Muscle of arm (tissue), 12 donors: ENCODE data around the gene ANO2. TPM values are rescaled to one million over a fixed set of nuclear protein-coding genes. Genes with fewer than 3 reads are reported as not detected.
"Not testable (repeated sequence)": the region's sequence is repeated elsewhere in the genome, so short reads cannot be mapped to it uniquely, and the experiment has no call there.

Experiments used
- DNase-seq: peaks from one replicate; pipeline ENCODE4 v3.0.0-alpha.2; 2013
- polyA plus RNA-seq, 12 donors: library from polyadenylated mRNA; unstranded; fragments of 120-200 nt; gene quantifications; one replicate each; pipeline ENCODE4 v1.2.1, GENCODE V29; 2013; ENCODE audit not compliant: insufficient read length in 12 of 12

The ANO2 gene
- polyA plus RNA-seq, 12 donors = 2.6 to 5.3 (median 4.5) TPM; not detected in 2

- not testable (repeated sequence) for DNase-seq
These were observed 57.2 kb downstream of the ANO2 start for GRCh38 chr12:5887819-5888218.

- DNase-seq = peak; percentile 65
These were observed 60.2 kb downstream of the ANO2 start for GRCh38 chr12:5884866-5885265.

GRCh38 chr12:5884285-5884684 lies 60.8 kb downstream of the ANO2 start:
- no peak for DNase-seq

GRCh38 chr12:5882511-5883190 lies 62.4 kb downstream of the ANO2 start:
- no peak for DNase-seq

GRCh38 chr12:5881666-5882065 lies 63.4 kb downstream of the ANO2 start:
- no peak for DNase-seq

- DNase-seq = no peak
These were observed 63.9 kb downstream of the ANO2 start for GRCh38 chr12:5881101-5881606.

- no peak for DNase-seq
These were observed 69.2 kb downstream of the ANO2 start for GRCh38 chr12:5875851-5876250.

GRCh38 chr12:5874514-5874913 lies 70.5 kb downstream of the ANO2 start:
- DNase-seq = no peak

GRCh38 chr12:5873281-5873919 lies 71.7 kb downstream of the ANO2 start:
- DNase-seq = peak; percentile 61

- peak; percentile 18 for DNase-seq
These were observed 72.3 kb downstream of the ANO2 start for GRCh38 chr12:5872745-5873144.

- no peak for DNase-seq
These were observed 73.3 kb downstream of the ANO2 start for GRCh38 chr12:5871741-5872140.

GRCh38 chr12:5870183-5870582 lies 74.9 kb downstream of the ANO2 start:
- no peak for DNase-seq

- DNase-seq = peak; percentile 31
These were observed 76.3 kb downstream of the ANO2 start for GRCh38 chr12:5868625-5869295.

- DNase-seq = no peak
These were observed 79.7 kb downstream of the ANO2 start for GRCh38 chr12:5865397-5865796.

GRCh38 chr12:5864972-5865371 lies 80.1 kb downstream of the ANO2 start:
- no peak for DNase-seq

GRCh38 chr12:5864301-5864700 lies 80.8 kb downstream of the ANO2 start:
- peak; percentile 21 for DNase-seq

GRCh38 chr12:5861416-5861815 lies 83.6 kb downstream of the ANO2 start:
- DNase-seq = peak; percentile 27

GRCh38 chr12:5856692-5857091 lies 88.4 kb downstream of the ANO2 start:
- DNase-seq = no peak

- DNase-seq = no peak
These were observed 98.1 kb downstream of the ANO2 start for GRCh38 chr12:5846950-5847349.

- no peak for DNase-seq
These were observed 104.1 kb downstream of the ANO2 start for GRCh38 chr12:5840944-5841343.

- no peak for DNase-seq
These were observed 114.9 kb downstream of the ANO2 start for GRCh38 chr12:5830111-5830510.

- no peak for DNase-seq
These were observed 117.5 kb downstream of the ANO2 start for GRCh38 chr12:5827591-5827990.

- not testable (repeated sequence) for DNase-seq
These were observed 119.3 kb downstream of the ANO2 start for GRCh38 chr12:5825761-5826160.
